NB4 (cell line): ENCODE data around the gene TMCC1.

Source experiments
- DNase-seq: peaks from one replicate; pipeline ENCODE4 v3.0.0; 2010; ENCODE audit warnings: low read depth
- H3K4me3 ChIP-seq: one replicate; pipeline ENCODE4 v1.5.1; 2011; ENCODE audit warnings: mild to moderate bottlenecking, low read depth, low read length, moderate library complexity
- CTCF ChIP-seq: IDR thresholded peaks from one replicate; pipeline ENCODE4 v1.5.1; 2012; ENCODE audit warnings: low read depth, low read length
- MAX ChIP-seq: IDR thresholded peaks from 2 replicates; pipeline ENCODE4 v1.6.1; 2011; ENCODE audit warnings: low read depth, low read length
- MYC ChIP-seq: IDR thresholded peaks from 2 replicates; pipeline ENCODE4 v1.6.1; 2011; ENCODE audit warnings: low read depth, low read length
- POLR2A ChIP-seq: IDR thresholded peaks from 2 replicates; pipeline ENCODE4 v1.6.1; 2011; ENCODE audit warnings: mild to moderate bottlenecking; ENCODE audit not compliant: insufficient read length; ENCODE audit errors: extremely low read depth

The TMCC1 gene

GRCh38 chr3:129893581-129894070 is at the start of gene TMCC1:
Gene TMCC1 (minus strand): TSS chr3:129893711.
- peak; percentile 88 for DNase-seq
- peak within 1 kb of the TSS; percentile 95 for H3K4me3 ChIP-seq
- TF ChIP-seq MAX (peak; percentile 88), POLR2A (peak; percentile 87), MYC (peak; percentile 90), CTCF (no peak)

GRCh38 chr3:129943020-129943419 is 49.5 kb upstream of the TMCC1 start:
- H3K4me3 ChIP-seq, result no peak overlapping the region
- no peak for DNase-seq
- TF ChIP-seq MAX, result no peak
- no peak for TF ChIP-seq CTCF

GRCh38 chr3:129942296-129942695 is 48.8 kb upstream of the TMCC1 start:
- DNase-seq, result peak; percentile 72
- no peak overlapping the region for H3K4me3 ChIP-seq
- TF ChIP-seq MYC, result no peak
- peak; percentile 75 for TF ChIP-seq CTCF

GRCh38 chr3:129940086-129940485 is 46.6 kb upstream of the TMCC1 start:
- DNase-seq, result no peak
- no peak overlapping the region for H3K4me3 ChIP-seq
- TF ChIP-seq POLR2A (no peak), MYC (no peak), MAX (no peak), CTCF (no peak)

- H3K4me3 ChIP-seq, result no peak overlapping the region
- no peak for DNase-seq
- TF ChIP-seq CTCF (no peak), MAX (no peak), POLR2A (no peak), MYC (no peak)
Observed at GRCh38 chr3:129938140-129938930, 44.8 kb upstream of the TMCC1 start.

GRCh38 chr3:129937717-129938116 is 44.2 kb upstream of the TMCC1 start:
- H3K4me3 ChIP-seq, result no peak overlapping the region
- TF ChIP-seq MYC, result no peak
- TF ChIP-seq POLR2A, result no peak
- TF ChIP-seq CTCF, result no peak
- no peak for TF ChIP-seq MAX
- DNase-seq, result no peak
